Prostate gland (tissue), 2 donors: ENCODE results near the gene PTPN1.
"Not testable (repeated sequence)": the region's sequence is repeated elsewhere in the genome, so short reads cannot be mapped to it uniquely, and the experiment has no call there.

Experiments used
- POLR2A ChIP-seq: fragments of 450-650 bp; IDR thresholded peaks from one replicate; pipeline ENCODE4 v1.6.1; 2016; ENCODE audit warnings: antibody characterized with exemption, mild to moderate bottlenecking
- TF ChIP-seq, protein P1 (sequence below), 4 experiments: fragments of 200-600 bp in 2 of 4; fragments of 450-650 bp in 2 of 4; sonication (generic) in 2 of 4; IDR thresholded peaks; 1 replicate in 3 of 4; 2 replicates in 1 of 4; pipeline ENCODE4 v1.5.1; 2016 to 2019; ENCODE audit warnings: antibody characterized with exemption in 4 of 4, mild to moderate bottlenecking in 2 of 4, moderate library complexity in 2 of 4

DNA sequence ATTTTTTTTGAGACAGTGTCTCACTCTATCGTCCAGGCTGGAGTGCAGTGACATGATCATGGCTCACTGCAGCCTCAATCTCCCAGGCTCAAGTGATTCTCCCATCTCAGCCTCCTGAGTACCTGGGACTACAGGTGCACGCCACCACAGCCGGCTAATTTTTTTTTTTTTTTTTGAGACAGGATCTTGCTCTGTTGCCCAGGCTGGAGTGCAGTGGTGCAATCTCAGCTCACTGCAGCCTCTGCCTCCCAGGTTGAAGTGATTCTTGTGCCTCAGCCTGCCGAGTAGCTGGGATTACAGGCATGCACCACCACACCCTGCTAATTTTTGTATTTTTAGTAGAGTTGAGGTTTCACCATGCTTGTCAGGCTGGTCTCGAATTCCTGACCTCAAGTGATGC, 2.4 kb upstream of the PTPN1 start:
- TF ChIP-seq POLR2A = not testable (repeated sequence)
- TF ChIP-seq, protein P1, sequence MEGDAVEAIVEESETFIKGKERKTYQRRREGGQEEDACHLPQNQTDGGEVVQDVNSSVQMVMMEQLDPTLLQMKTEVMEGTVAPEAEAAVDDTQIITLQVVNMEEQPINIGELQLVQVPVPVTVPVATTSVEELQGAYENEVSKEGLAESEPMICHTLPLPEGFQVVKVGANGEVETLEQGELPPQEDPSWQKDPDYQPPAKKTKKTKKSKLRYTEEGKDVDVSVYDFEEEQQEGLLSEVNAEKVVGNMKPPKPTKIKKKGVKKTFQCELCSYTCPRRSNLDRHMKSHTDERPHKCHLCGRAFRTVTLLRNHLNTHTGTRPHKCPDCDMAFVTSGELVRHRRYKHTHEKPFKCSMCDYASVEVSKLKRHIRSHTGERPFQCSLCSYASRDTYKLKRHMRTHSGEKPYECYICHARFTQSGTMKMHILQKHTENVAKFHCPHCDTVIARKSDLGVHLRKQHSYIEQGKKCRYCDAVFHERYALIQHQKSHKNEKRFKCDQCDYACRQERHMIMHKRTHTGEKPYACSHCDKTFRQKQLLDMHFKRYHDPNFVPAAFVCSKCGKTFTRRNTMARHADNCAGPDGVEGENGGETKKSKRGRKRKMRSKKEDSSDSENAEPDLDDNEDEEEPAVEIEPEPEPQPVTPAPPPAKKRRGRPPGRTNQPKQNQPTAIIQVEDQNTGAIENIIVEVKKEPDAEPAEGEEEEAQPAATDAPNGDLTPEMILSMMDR (IDR thresholded peaks at IDR 0.05) = not testable (repeated sequence)
